K562 (cell line): ENCODE measurements around the gene RARA. TPM values are rescaled to one million over a fixed set of nuclear protein-coding genes. Genes with fewer than 3 reads are reported as not detected.
A peak's percentile ranks its signal among the peaks of the same experiment; 100 is the strongest.

Experiments
- ATF4 ChIP-seq: fragments of 450-650 bp; formaldehyde crosslinking; IDR thresholded peaks from 2 replicates; pipeline ENCODE4 v1.4.0; 2022; ENCODE audit warnings: mild to moderate bottlenecking, moderate library complexity
- E2F1 ChIP-seq: sonication (generic); formaldehyde crosslinking; IDR thresholded peaks from 2 replicates; pipeline ENCODE4 v1.8.1; 2023; ENCODE audit warnings: mild to moderate bottlenecking, missing genetic modification reagents, moderate library complexity
- E2F6 ChIP-seq, 2 experiments: IDR thresholded peaks; 2 replicates each; pipeline ENCODE4 v1.6.1; 2011; ENCODE audit warnings: borderline replicate concordance in 1 of 2, control low read depth in 1 of 2, low read depth in 1 of 2, low read length in 1 of 2, mild to moderate bottlenecking in 1 of 2, mixed read lengths in 1 of 2, moderate library complexity in 1 of 2; ENCODE audit not compliant: insufficient read depth in 1 of 2, insufficient read length in 1 of 2, poor library complexity in 1 of 2, severe bottlenecking in 1 of 2; ENCODE audit errors: extremely low read depth in 1 of 2
- ELF1 ChIP-seq: fragments of 200-800 bp; sonication (Bioruptor generic); IDR thresholded peaks from 2 replicates; pipeline ENCODE4 v1.6.1; 2016; ENCODE audit warnings: missing genetic modification characterization, missing compliant biosample characterization
- HNRNPUL1 ChIP-seq: fragments of 200-400 bp; formaldehyde crosslinking; IDR thresholded peaks from 2 replicates; pipeline ENCODE4 v1.6.1; 2017; ENCODE audit warnings: low read length
- NFIX ChIP-seq: fragments of 250-450 bp; sonication (Bioruptor Pico); IDR thresholded peaks from 2 replicates; pipeline ENCODE4 v1.4.0; 2020; ENCODE audit warnings: low read depth, mild to moderate bottlenecking, moderate library complexity
- SMAD3 ChIP-seq: fragments of 450-650 bp; formaldehyde crosslinking; conservative IDR thresholded peaks from 2 replicates; pipeline ENCODE4 v1.4.0; 2020; ENCODE audit warnings: mild to moderate bottlenecking
- SPI1 ChIP-seq: IDR thresholded peaks from 2 replicates; pipeline ENCODE4 v1.6.1; 2011; ENCODE audit warnings: low read depth, low read length, control low read depth, borderline replicate concordance
- SREBF2 ChIP-seq: sonication (generic); formaldehyde crosslinking; IDR thresholded peaks from 2 replicates; pipeline ENCODE4 v1.4.0; 2020; ENCODE audit warnings: mild to moderate bottlenecking, missing genetic modification reagents
- SUPT5H ChIP-seq: fragments of 450-650 bp; IDR thresholded peaks from 2 replicates; pipeline ENCODE4 v1.6.1; 2016
- polyA plus RNA-seq, 8 experiments: library from polyadenylated mRNA; depleted of rRNA in 4 of 8; stranded (reverse) in 5 of 8; unstranded in 3 of 8; fragments of >200 nt; fragmentation: Nextera tagmentation in 2 of 8; fragmentation: Illumina TruSeq in 1 of 8; extraction: Ambion mirVana in 2 of 8; extraction: Trizol in 1 of 8; gene quantifications; 2 replicates each; pipeline versions ENCODE4 v1.2.1 to v1.2.3, GENCODE V29; 2011 to 2014; ENCODE audit warnings: inconsistent platforms in 1 of 8, missing spikeins in 1 of 8
- total RNA-seq, 7 experiments: library from RNA; depleted of rRNA in 6 of 7; stranded (reverse); fragments of >200 nt in 6 of 7; fragmentation: Illumina TruSeq in 2 of 7; extraction: Trizol in 2 of 7; gene quantifications; 2 replicates each; pipeline versions ENCODE4 v1.2.1 to v1.2.3, GENCODE V29; 2011 to 2021; ENCODE audit warnings: low replicate concordance in 1 of 7
- TF ChIP-seq, protein P1 (sequence below): fragments of 450-650 bp; IDR thresholded peaks from 2 replicates; pipeline ENCODE4 v1.6.1; 2016

The RARA gene
- total and polyA plus RNA-seq, 9 of the 15 experiments (the other 6 are each of a cell fraction or from before 2014, with no cell fraction given), result 0.10 to 28.0 (median 7.9) TPM

GRCh38 chr17:40317880-40318829 is 9.2 kb downstream of the RARA start (continued):
- TF ChIP-seq, protein P1, sequence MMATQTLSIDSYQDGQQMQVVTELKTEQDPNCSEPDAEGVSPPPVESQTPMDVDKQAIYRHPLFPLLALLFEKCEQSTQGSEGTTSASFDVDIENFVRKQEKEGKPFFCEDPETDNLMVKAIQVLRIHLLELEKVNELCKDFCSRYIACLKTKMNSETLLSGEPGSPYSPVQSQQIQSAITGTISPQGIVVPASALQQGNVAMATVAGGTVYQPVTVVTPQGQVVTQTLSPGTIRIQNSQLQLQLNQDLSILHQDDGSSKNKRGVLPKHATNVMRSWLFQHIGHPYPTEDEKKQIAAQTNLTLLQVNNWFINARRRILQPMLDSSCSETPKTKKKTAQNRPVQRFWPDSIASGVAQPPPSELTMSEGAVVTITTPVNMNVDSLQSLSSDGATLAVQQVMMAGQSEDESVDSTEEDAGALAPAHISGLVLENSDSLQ, result peak; percentile 90
- TF ChIP-seq NFIX (CRISPR knock-in tag) (no peak), SREBF2 (CRISPR knock-in tag) (no peak), E2F1 (CRISPR knock-in tag) (no peak), ATF4 (CRISPR knock-in tag) (no peak), HNRNPUL1 (no peak), SPI1 (no peak), E2F6 (IDR thresholded peaks at IDR 0.05; ENCODE audit: borderline replicate concordance in 1 of 2, extremely low read depth in 1 of 2, insufficient read depth in 1 of 2, insufficient read length in 1 of 2, low read depth in 1 of 2, low read length in 1 of 2, poor library complexity in 1 of 2, severe bottlenecking in 1 of 2) (peak; percentile 41 to 81), SMAD3 (CRISPR knock-in tag) (no peak), SUPT5H (peak; percentile 59), ELF1 (no peak)
